HAP-1 (cell line): ENCODE data around the gene DUSP1.

Source experiments
- DNase-seq, 2 experiments: peaks; one replicate each; pipeline ENCODE4 v3.0.0-alpha.2; 2016 to 2020; ENCODE audit warnings: low spot score in 2 of 2
- H3K27me3 ChIP-seq: fragments of 250-450 bp; sonication (Bioruptor Pico); 2 replicates; pipeline ENCODE4 v1.5.1; 2020; ENCODE audit warnings: low read depth, mild to moderate bottlenecking, moderate library complexity
- H3K36me3 ChIP-seq: fragments of 250-450 bp; sonication (Bioruptor Pico); replicated peaks from 2 replicates; pipeline ENCODE4 v1.5.1; 2020; ENCODE audit warnings: mild to moderate bottlenecking
- H3K4me1 ChIP-seq: fragments of 250-450 bp; sonication (Bioruptor Pico); 2 replicates; pipeline ENCODE4 v1.5.1; 2020; ENCODE audit warnings: mild to moderate bottlenecking
- H3K4me3 ChIP-seq: fragments of 250-450 bp; sonication (Bioruptor Pico); 2 replicates; pipeline ENCODE4 v1.5.1; 2020; ENCODE audit warnings: mild to moderate bottlenecking, moderate library complexity
- H3K9me3 ChIP-seq: fragments of 250-450 bp; sonication (Bioruptor Pico); 2 replicates; pipeline ENCODE4 v1.5.1; 2020; ENCODE audit warnings: mild to moderate bottlenecking, moderate library complexity
- in situ Hi-C: fragments of 300-500 bp; cut with MboI; formaldehyde crosslinking; loops from 3 replicates; pipeline ENCODE4 v1.14.3; 2020; ENCODE audit warnings: low sequenced_read_pairs, inconsistent platforms, mixed read lengths

The DUSP1 gene

GRCh38 chr5:172805018-172805683 is 34.2 kb upstream of the DUSP1 start:
- no peak overlapping the region for H3K4me3 ChIP-seq
- H3K4me1 ChIP-seq, result no peaks in the 10 kb centered on the region; the same call in 1 of the 2 replicates
- no peak for DNase-seq
- H3K9me3 ChIP-seq, result 0 out of 2 replicates have a peak, but pooled peaks cover 5% of the 10 kb centered on the region
- no peaks in the 10 kb centered on the region for H3K36me3 ChIP-seq
- in situ Hi-C loops, result no loop called here
- H3K27me3 ChIP-seq, result no peaks in the 10 kb centered on the region

- H3K27me3 ChIP-seq, result no peaks in the 10 kb centered on the region
- 0 out of 2 replicates have a peak, but pooled peaks cover 2% of the 10 kb centered on the region for H3K9me3 ChIP-seq
- DNase-seq, result no peak
- no peaks in the 10 kb centered on the region for H3K36me3 ChIP-seq
- H3K4me1 ChIP-seq, result no peaks in the 10 kb centered on the region; the same call in 1 of the 2 replicates
- no peak overlapping the region for H3K4me3 ChIP-seq
- in situ Hi-C loops, result no loop called here
These were observed 31.7 kb upstream of the DUSP1 start for GRCh38 chr5:172802567-172803176.

DNA sequence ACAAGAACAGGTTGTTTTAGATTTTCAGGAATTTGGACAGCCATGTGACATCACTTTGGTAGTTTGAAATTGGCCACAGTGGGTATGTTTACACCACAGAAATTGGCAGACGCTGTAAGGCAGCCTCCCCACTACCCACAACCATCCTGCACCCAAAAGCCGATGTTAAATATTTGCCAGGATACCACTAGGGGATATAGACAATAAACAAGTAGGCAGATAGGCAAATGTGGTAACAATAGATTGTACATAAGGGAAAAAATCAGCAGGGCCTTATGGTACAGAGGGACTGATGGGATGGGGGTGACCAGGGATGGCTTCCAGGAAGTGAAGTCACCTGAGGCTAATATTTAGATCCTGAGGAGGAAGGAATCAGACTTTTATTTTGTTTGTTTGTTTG is 31.1 kb upstream of the DUSP1 start:
- in situ Hi-C loops, result no loop called here

GRCh38 chr5:172801179-172801671 is 30.2 kb upstream of the DUSP1 start:
- H3K4me1 ChIP-seq, result no peaks in the 10 kb centered on the region
- H3K36me3 ChIP-seq, result no peaks in the 10 kb centered on the region

More for the DNA sequence above, 31.1 kb upstream of the DUSP1 start:
- no peaks in the 10 kb centered on the region for H3K27me3 ChIP-seq
- H3K36me3 ChIP-seq, result no peaks in the 10 kb centered on the region
- no peak overlapping the region for H3K4me3 ChIP-seq
- H3K4me1 ChIP-seq, result no peaks in the 10 kb centered on the region
- H3K9me3 ChIP-seq, result no peaks in the 10 kb centered on the region
- DNase-seq, result no peak

GRCh38 chr5:172800088-172800551 is 29.1 kb upstream of the DUSP1 start:
- in situ Hi-C loops, result no loop called here
- no peaks in the 10 kb centered on the region for H3K4me1 ChIP-seq
- no peaks in the 10 kb centered on the region for H3K36me3 ChIP-seq
- H3K27me3 ChIP-seq, result no peaks in the 10 kb centered on the region
- no peak for DNase-seq
- H3K4me3 ChIP-seq, result no peak overlapping the region
- H3K9me3 ChIP-seq, result no peaks in the 10 kb centered on the region

More at GRCh38 chr5:172801179-172801671, 30.2 kb upstream of the DUSP1 start:
- DNase-seq, result no peak
- in situ Hi-C loops, result no loop called here
- Histone ChIP-seq H3K9me3 (no peaks in the 10 kb centered on the region), H3K4me3 (no peak overlapping the region), H3K27me3 (no peaks in the 10 kb centered on the region)

GRCh38 chr5:172799416-172799815 is 28.4 kb upstream of the DUSP1 start:
- no peak overlapping the region for H3K4me3 ChIP-seq
- H3K9me3 ChIP-seq, result no peaks in the 10 kb centered on the region
- no peaks in the 10 kb centered on the region for H3K36me3 ChIP-seq
- DNase-seq, result no peak
- in situ Hi-C loops, result no loop called here
- no peaks in the 10 kb centered on the region for H3K4me1 ChIP-seq
- no peaks in the 10 kb centered on the region for H3K27me3 ChIP-seq

- H3K9me3 ChIP-seq, result no peaks in the 10 kb centered on the region
- no peak for DNase-seq
- no peaks in the 10 kb centered on the region for H3K27me3 ChIP-seq
- in situ Hi-C loops, result no loop called here
- no peak overlapping the region for H3K4me3 ChIP-seq
- no peaks in the 10 kb centered on the region for H3K36me3 ChIP-seq
- no peaks in the 10 kb centered on the region for H3K4me1 ChIP-seq
These were observed 27.6 kb upstream of the DUSP1 start for GRCh38 chr5:172798422-172799215.

DNA sequence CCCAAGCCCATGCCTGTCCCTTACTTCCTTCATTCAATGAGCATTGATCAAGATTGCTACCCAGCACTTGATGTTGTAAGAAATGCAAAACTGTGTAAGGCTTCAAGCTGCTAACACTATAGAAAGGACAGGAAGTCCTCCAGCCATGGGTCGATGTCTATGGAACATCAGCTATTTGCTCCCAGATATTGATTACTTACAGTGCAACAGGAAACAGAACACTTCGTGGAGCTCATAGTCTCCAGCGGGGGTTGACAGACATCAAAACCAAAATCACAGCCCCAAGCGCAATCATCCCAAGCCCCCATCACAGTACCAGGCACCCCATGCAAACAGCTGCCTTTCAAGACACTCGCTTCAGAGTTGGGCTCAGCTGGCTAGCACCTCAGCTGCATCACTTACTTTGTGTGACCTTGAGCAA is 26.8 kb upstream of the DUSP1 start:
- in situ Hi-C loops, result no loop called here
- no peak for DNase-seq
- Histone ChIP-seq H3K4me1 (no peaks in the 10 kb centered on the region), H3K4me3 (no peak overlapping the region), H3K36me3 (no peaks in the 10 kb centered on the region), H3K9me3 (no peaks in the 10 kb centered on the region), H3K27me3 (no peaks in the 10 kb centered on the region)

GRCh38 chr5:172796306-172796705 is 25.3 kb upstream of the DUSP1 start:
- Histone ChIP-seq H3K4me1 (no peaks in the 10 kb centered on the region), H3K27me3 (no peaks in the 10 kb centered on the region), H3K36me3 (no peaks in the 10 kb centered on the region), H3K4me3 (no peak overlapping the region), H3K9me3 (no peaks in the 10 kb centered on the region)
- in situ Hi-C loops, result no loop called here
- no peak for DNase-seq

GRCh38 chr5:172795318-172795977 is 24.5 kb upstream of the DUSP1 start:
- in situ Hi-C loops, result no loop called here
- H3K27me3 ChIP-seq, result no peaks in the 10 kb centered on the region
- DNase-seq, result no peak
- H3K9me3 ChIP-seq, result no peaks in the 10 kb centered on the region
- H3K36me3 ChIP-seq, result no peaks in the 10 kb centered on the region
- no peaks in the 10 kb centered on the region for H3K4me1 ChIP-seq
- H3K4me3 ChIP-seq, result no peak overlapping the region

DNA sequence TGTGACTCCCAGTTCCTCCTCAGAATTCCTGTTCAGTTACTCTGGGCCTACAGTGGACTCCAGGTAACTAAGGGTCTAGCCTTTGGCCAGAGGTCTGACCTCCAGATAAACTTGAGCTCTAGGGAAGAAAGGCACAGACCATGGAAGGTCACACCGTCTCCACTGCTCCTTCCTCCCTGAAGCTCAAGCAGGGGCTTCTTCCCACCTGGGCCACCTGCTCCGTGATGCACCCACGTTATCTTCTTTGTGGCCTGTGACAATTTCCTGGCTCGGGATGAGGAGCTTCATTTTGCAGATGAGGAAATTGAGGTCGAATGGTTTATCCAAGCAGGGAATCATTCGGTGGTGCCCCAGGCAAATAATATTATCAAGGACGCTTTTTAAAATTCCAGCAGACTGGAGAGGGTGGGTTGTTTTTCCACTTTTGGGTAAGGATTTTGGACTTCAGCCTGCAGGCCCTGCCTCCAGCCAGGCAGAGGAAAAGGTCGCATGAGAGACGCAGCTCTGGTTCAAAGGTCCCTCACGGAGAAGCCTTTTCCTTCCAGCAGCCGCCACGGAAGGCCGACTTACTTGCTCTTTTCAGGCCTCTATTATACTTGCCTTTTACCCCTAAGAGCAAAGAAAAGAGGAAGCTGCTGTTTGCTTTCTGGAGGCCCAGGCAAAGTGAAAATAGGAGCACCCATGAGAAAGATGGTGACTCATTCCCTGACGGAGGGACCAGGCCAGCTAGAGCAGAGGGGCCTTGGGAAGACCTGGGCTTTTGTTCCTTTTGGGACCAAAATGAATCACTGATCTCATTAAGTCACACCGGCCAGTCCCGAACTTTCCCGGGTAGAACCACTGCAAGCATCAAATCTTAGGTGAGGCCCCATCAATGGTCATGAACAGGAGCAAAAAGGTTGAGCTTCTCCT is 22.8 kb upstream of the DUSP1 start:
- Histone ChIP-seq H3K36me3 (no peaks in the 10 kb centered on the region), H3K4me3 (no peak overlapping the region), H3K9me3 (no peaks in the 10 kb centered on the region), H3K27me3 (no peaks in the 10 kb centered on the region), H3K4me1 (no peaks in the 10 kb centered on the region)
- no peak for DNase-seq
- in situ Hi-C loops, result no loop called here

DNA sequence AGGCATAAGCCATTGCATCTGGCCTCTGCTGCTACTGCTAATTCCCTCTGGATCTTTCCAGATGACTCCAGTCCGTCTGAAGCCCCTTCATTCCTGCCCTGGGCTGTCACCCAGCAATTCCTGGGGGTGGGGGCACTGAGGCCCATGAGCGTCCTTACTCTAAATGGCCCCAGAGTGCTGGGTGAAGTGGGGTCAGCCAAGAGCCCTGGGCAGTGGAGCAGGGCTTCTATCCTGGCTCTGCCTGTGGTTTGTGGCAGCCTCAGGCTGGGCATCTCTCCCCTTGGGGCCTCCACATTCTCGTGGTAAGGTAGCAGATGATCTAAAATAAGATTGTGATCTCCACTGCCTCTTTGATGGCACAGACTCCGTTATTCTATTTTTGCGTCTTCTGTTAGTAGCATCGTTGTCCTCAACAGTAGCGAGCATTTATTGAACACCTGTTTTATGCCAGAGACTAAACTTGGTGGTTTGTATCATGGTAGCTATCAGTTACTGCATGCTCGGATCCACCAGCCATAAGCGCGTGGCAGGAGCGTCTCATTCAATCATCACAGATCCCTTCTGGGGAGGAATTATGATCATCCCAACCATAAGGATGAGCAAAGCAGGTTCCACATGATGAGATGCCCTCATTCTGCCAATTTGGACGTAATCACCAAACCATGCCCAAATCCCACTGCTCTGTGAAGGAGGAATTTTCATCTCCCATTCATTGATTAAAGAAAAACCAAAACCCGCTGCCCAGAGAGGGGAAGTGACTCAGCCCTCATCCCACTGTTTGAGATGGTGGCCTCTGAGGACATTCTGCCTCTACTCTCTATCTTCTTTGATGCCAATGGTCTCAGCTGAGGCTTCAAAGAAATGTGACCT is 21.9 kb upstream of the DUSP1 start:
- Histone ChIP-seq H3K36me3 (no peaks in the 10 kb centered on the region), H3K9me3 (no peaks in the 10 kb centered on the region), H3K4me3 (no peak overlapping the region), H3K27me3 (no peaks in the 10 kb centered on the region), H3K4me1 (no peaks in the 10 kb centered on the region)
- DNase-seq, result no peak
- in situ Hi-C loops, result no loop called here
